K562 (cell line): ENCODE measurements around the gene CYB5R2. TPM values are rescaled to one million over a fixed set of nuclear protein-coding genes. Genes with fewer than 3 reads are reported as not detected.

Experiments used
- ATAC-seq: fragments of 200-7000 bp; cut with Tn5 transposase; 3 replicates; pipeline ENCODE4 v1.9.1; 2020; ENCODE audit warnings: moderate library complexity
- BruUV-seq: library from RNA; stranded (reverse); fragments of 400-500 nt; replicated peaks from 2 replicates; lab custom pipeline; 2021; lab: Mats Ljungman, UMichigan
- CTCF ChIA-PET: fragments of 300-600 bp; formaldehyde crosslinking; extraction: SDS; loops from one replicate; lab custom pipeline; 2021; ENCODE audit warnings: low intra/inter-chr PET ratio; lab: Yijun Ruan, JAX
- POLR2A ChIA-PET: fragments of 300-600, 350-650 bp; sonication (Branson Sonifier 250); formaldehyde crosslinking; extraction: SDS; loops from one replicate; lab custom pipeline; 2021; ENCODE audit warnings: antibody characterized with exemption, inconsistent platforms; lab: Yijun Ruan, JAX
- DNase-seq, 4 experiments: peaks; one replicate each; pipeline versions ENCODE4 v3.0.0 to v3.0.0-alpha.2; 2011 to 2018; ENCODE audit warnings: low spot score in 3 of 4, mixed read lengths in 3 of 4; ENCODE audit errors: extremely low read depth in 1 of 4
- FAIRE-seq: peaks from 2 replicates; lab custom pipeline; 2011; peaks lifted over from hg19 to GRCh38; lab: Jason Lieb, UNC
- H2AFZ ChIP-seq: 2 replicates; pipeline ENCODE4 v1.6.0; 2011; ENCODE audit warnings: low read depth, low read length, control low read depth, inconsistent platforms
- H3K27ac ChIP-seq: fragments of 200-600 bp; 3 replicates; pipeline ENCODE4 v1.8.0; 2011; ENCODE audit warnings: low read depth, mild to moderate bottlenecking, control low read depth, inconsistent platforms, low read length, moderate library complexity, mixed read lengths; ENCODE audit errors: extremely low read depth
- H3K27me3 ChIP-seq, 2 experiments: fragments of 300-600 bp in 1 of 2; 2 replicates in 1 of 2; 3 replicates in 1 of 2; pipeline versions ENCODE4 v1.6.0 to v1.8.0; 2011; ENCODE audit warnings: inconsistent platforms in 2 of 2, low read length in 2 of 2, mild to moderate bottlenecking in 1 of 2, mixed read lengths in 1 of 2, moderate library complexity in 1 of 2; ENCODE audit not compliant: control insufficient read depth in 2 of 2, insufficient read depth in 2 of 2
- H3K36me3 ChIP-seq: fragments of 300-600 bp; 3 replicates; pipeline ENCODE4 v1.8.0; 2011; ENCODE audit warnings: mild to moderate bottlenecking, low read length, inconsistent platforms; ENCODE audit not compliant: control insufficient read depth, insufficient read depth
- H3K4me1 ChIP-seq, 2 experiments: fragments of 200-600 bp in 1 of 2; replicated peaks in 1 of 2; 2 replicates in 1 of 2; 3 replicates in 1 of 2; pipeline versions ENCODE4 v1.5.1 to v1.8.0; 2011; ENCODE audit warnings: inconsistent platforms in 2 of 2, low read length in 2 of 2, mild to moderate bottlenecking in 1 of 2, mixed read lengths in 1 of 2, moderate library complexity in 1 of 2; ENCODE audit not compliant: control insufficient read depth in 2 of 2, insufficient read depth in 2 of 2
- H3K4me2 ChIP-seq: 2 replicates; pipeline ENCODE4 v1.6.1; 2011; ENCODE audit warnings: low read length, control low read depth, inconsistent platforms, mixed read lengths; ENCODE audit not compliant: insufficient read depth
- H3K4me3 ChIP-seq: fragments of 200-600 bp; sonication (generic), shearing (Covaris generic); 2 replicates; pipeline ENCODE4 v1.5.1; 2016; ENCODE audit warnings: control low read depth, inconsistent platforms
- H3K79me2 ChIP-seq: fragments of 200-600 bp; 3 replicates; pipeline ENCODE4 v1.8.0; 2011; ENCODE audit warnings: low read length, inconsistent platforms; ENCODE audit not compliant: control insufficient read depth, insufficient read depth
- H3K9ac ChIP-seq, 2 experiments: 2 replicates each; pipeline versions ENCODE4 v1.6.0 to v1.6.1; 2011; ENCODE audit warnings: low read depth in 2 of 2, low read length in 2 of 2, control low read depth in 1 of 2, inconsistent platforms in 1 of 2, mild to moderate bottlenecking in 1 of 2, mixed read lengths in 1 of 2; ENCODE audit not compliant: insufficient read depth in 1 of 2
- H3K9me1 ChIP-seq: one replicate; pipeline ENCODE4 v1.6.0; 2011; ENCODE audit warnings: inconsistent platforms, mild to moderate bottlenecking, low read length, moderate library complexity; ENCODE audit not compliant: control insufficient read depth, insufficient read depth
- H3K9me3 ChIP-seq: replicated peaks from 2 replicates; pipeline ENCODE4 v1.5.1; 2011; ENCODE audit warnings: low read depth, low read length, inconsistent platforms; ENCODE audit not compliant: control insufficient read depth, insufficient read depth
- H4K20me1 ChIP-seq: replicated peaks from 2 replicates; pipeline ENCODE4 v1.6.1; 2011; ENCODE audit warnings: low read length, inconsistent platforms, mixed read lengths; ENCODE audit not compliant: control insufficient read depth, insufficient read depth
- ESRRA ChIP-seq: fragments of 450-650 bp; IDR thresholded peaks from 2 replicates; pipeline ENCODE4 v1.6.1; 2014; ENCODE audit warnings: low read depth, mild to moderate bottlenecking, moderate library complexity, borderline replicate concordance
- HNRNPK ChIP-seq: fragments of 200-400 bp; formaldehyde crosslinking; IDR thresholded peaks from one replicate; pipeline ENCODE4 v1.6.1; 2018; ENCODE audit warnings: mild to moderate bottlenecking, low read depth, low read length; ENCODE audit not compliant: poor library complexity, severe bottlenecking
- NCOR1 ChIP-seq: fragments of 450-650 bp; IDR thresholded peaks from 2 replicates; pipeline ENCODE4 v1.6.1; 2016; ENCODE audit warnings: mild to moderate bottlenecking, moderate library complexity
- NFXL1 ChIP-seq: fragments of 450-650 bp; formaldehyde crosslinking; IDR thresholded peaks from 2 replicates; pipeline ENCODE4 v1.4.0; 2021; ENCODE audit warnings: mild to moderate bottlenecking
- WGBS: fragments of 100-300 bp; shearing (Covaris generic); methylation state at CpG from one replicate; pipeline ENCODE4 v1.1.6; 2016; ENCODE audit warnings: low coverage, mixed read lengths; ENCODE audit not compliant: insufficient coverage; ENCODE audit errors: missing lambda C conversion rate; 5-methylcytosine and 5-hydroxymethylcytosine counted together
- in situ Hi-C: fragments of 300-500 bp; cut with MboI; formaldehyde crosslinking; loops from 4 replicates; pipeline ENCODE4 v1.15.0; 2018; ENCODE audit warnings: inconsistent platforms, mixed read lengths
- intact Hi-C: fragments of 100-400 bp; cut with micrococcal nuclease; formaldehyde crosslinking; loops from 2 replicates; pipeline ENCODE4 v1.14.2; 2022
- polyA plus RNA-seq, 8 experiments: library from polyadenylated mRNA; depleted of rRNA in 4 of 8; stranded (reverse) in 5 of 8; unstranded in 3 of 8; fragments of >200 nt; fragmentation: Nextera tagmentation in 2 of 8; fragmentation: Illumina TruSeq in 1 of 8; extraction: Ambion mirVana in 2 of 8; extraction: Trizol in 1 of 8; gene quantifications; 2 replicates each; pipeline versions ENCODE4 v1.2.1 to v1.2.3, GENCODE V29; 2011 to 2014; ENCODE audit warnings: inconsistent platforms in 1 of 8, missing spikeins in 1 of 8
- total RNA-seq, 7 experiments: library from RNA; depleted of rRNA in 6 of 7; stranded (reverse); fragments of >200 nt in 6 of 7; fragmentation: Illumina TruSeq in 2 of 7; extraction: Trizol in 2 of 7; gene quantifications; 2 replicates each; pipeline versions ENCODE4 v1.2.1 to v1.2.3, GENCODE V29; 2011 to 2021; ENCODE audit warnings: low replicate concordance in 1 of 7
- TF ChIP-seq, protein P1 (sequence below): sonication (generic); formaldehyde crosslinking; IDR thresholded peaks from 2 replicates; pipeline ENCODE4 v1.8.0; 2023; ENCODE audit warnings: mild to moderate bottlenecking, missing genetic modification reagents

CYB5R2 gene
- total and polyA plus RNA-seq, 9 of the 15 experiments (the other 6 are each of a cell fraction or from before 2014, with no cell fraction given) = 8.2 to 28.7 (median 13.6) TPM

DNA sequence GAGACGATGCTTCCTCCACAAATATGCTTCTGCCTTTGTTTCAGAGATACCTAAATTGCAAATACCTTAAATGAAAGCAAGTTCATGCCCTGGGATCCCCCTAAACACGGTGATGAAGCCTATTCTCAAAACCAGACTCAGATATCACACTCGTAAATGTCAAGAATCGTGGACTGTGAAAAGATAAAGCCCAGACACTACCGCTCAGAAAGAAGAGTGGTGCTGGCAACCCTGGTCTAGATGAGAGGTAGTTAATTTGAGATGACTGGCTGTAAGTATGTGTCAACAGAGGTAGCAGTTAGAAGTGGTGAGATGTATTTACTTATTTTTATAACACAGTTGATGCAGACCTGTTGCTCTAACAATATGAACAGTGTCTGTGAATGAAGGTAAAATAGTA lies 30.4 kb upstream of the CYB5R2 start:
- FAIRE-seq = no peak
- no peaks in the 10 kb centered on the region for H3K4me1 ChIP-seq
- no peak overlapping the region for H3K4me2 ChIP-seq
- CTCF ChIA-PET = no interaction called here
- no peaks in the 10 kb centered on the region for H3K36me3 ChIP-seq
- in situ Hi-C loops = no loop called here
- no peak for ATAC-seq
- H3K9me1 ChIP-seq = no peaks in the 10 kb centered on the region
- H4K20me1 ChIP-seq = no peaks in the 10 kb centered on the region
- H3K9ac ChIP-seq = no peak overlapping the region
- POLR2A ChIA-PET = no interaction called here
- H3K4me3 ChIP-seq = no peak overlapping the region
- DNase-seq = no peak
- no peaks in the 10 kb centered on the region for H3K79me2 ChIP-seq
- H3K27me3 ChIP-seq = no peaks in the 10 kb centered on the region
- 3% methylated on average over 5 of the region's 5 CpGs for WGBS
- no TSS peak for BruUV-seq
- H3K9me3 ChIP-seq = no peaks in the 10 kb centered on the region
- H2AFZ ChIP-seq = no peak overlapping the region
- TF ChIP-seq, protein P1, sequence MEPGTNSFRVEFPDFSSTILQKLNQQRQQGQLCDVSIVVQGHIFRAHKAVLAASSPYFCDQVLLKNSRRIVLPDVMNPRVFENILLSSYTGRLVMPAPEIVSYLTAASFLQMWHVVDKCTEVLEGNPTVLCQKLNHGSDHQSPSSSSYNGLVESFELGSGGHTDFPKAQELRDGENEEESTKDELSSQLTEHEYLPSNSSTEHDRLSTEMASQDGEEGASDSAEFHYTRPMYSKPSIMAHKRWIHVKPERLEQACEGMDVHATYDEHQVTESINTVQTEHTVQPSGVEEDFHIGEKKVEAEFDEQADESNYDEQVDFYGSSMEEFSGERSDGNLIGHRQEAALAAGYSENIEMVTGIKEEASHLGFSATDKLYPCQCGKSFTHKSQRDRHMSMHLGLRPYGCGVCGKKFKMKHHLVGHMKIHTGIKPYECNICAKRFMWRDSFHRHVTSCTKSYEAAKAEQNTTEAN (CRISPR knock-in tag) = no peak
- TF ChIP-seq NCOR1 = no peak
- no peak for TF ChIP-seq NFXL1 (CRISPR knock-in tag)
- TF ChIP-seq HNRNPK = no peak
- no peak for TF ChIP-seq ESRRA
- intact Hi-C loops = loop anchor here (10.0 kb wide), 1 partner anchor 391 kb away; no protein-coding TSS in a partner anchor
- H3K27ac ChIP-seq = no peak overlapping the region
